NCI-H187 (cell line): Measurements from ENCODE around the gene BCAS1.
"Not testable (repeated sequence)": the region's sequence is repeated elsewhere in the genome, so short reads cannot be mapped to it uniquely, and the experiment has no call there.

Experiments
- DNase-seq, 2 experiments: peaks; one replicate each; lab custom pipeline; 2025; lab: John Stamatoyannopoulos, UW

BCAS1 gene

GRCh38 chr20:54017846-54018245 lies 52.5 kb downstream of the BCAS1 start:
- DNase-seq: no peak

- no peak for DNase-seq
These were observed 54.9 kb downstream of the BCAS1 start for GRCh38 chr20:54015496-54015895.

- no peak for DNase-seq
These were observed 56.0 kb downstream of the BCAS1 start for GRCh38 chr20:54014293-54014926.

DNA sequence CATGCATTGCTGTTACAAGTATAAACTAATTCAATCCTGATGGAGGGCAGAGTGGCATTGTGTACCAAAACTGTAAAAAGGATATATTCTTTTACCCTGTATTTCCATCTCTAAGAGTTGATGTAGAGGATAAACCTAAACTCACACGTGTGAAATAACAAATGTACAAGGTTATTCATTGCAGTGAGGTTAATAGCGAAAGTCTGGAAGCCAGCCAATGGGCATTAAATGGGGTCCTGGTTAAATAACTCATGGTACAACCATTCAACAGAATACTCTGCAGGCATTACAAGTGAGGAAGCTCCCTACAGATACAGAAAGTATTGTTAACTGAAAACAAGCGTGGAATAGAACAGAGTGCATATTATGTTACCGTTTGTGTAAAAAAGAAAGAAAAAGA lies 56.9 kb downstream of the BCAS1 start:
- DNase-seq: no peak

GRCh38 chr20:54011346-54011745 lies 59.0 kb downstream of the BCAS1 start:
- DNase-seq: no peak

DNA sequence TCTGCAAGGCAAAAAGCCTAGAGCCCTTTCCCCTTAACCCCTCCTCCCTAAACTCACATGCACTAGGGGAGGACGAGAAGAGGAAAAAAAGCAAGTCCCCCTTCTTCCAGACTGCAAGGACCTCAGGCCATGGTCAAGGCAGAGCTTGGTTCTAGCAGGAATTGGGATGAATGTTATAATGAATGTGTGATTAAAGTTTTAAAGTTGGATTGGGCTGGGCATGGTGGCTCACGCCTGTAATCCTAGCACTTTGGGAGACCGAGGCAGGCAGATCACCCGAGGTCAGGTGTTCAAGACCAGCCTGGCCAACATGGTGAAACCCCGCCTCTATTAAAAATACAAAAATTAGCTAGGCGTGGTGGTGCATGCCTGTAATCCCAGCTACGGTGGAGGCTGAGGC lies 64.2 kb downstream of the BCAS1 start:
- not testable (repeated sequence) for DNase-seq

- DNase-seq: no peak
These were observed 64.9 kb downstream of the BCAS1 start for GRCh38 chr20:54005524-54005923.

DNA sequence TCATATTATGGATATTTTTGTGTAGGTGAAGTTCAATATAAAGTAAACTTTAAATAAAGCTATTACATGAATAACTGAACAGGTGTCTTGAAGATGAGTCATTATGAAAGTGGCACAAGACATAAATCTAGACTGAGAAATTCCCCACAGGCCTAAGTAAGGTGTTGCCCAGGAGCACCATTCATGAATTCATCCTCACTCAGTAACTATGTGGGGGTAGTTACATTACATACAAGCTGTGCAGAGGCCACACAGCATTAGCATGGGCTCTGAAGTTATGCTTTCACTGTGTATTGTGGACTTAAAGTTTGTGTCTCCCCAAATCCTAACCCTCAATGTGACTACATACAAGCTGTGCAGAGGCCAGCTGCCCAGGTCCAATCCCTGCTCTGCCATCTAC lies 65.9 kb downstream of the BCAS1 start:
- no peak for DNase-seq

GRCh38 chr20:54002741-54003140 lies 67.7 kb downstream of the BCAS1 start:
- DNase-seq: no peak

GRCh38 chr20:54002056-54002575 lies 68.3 kb downstream of the BCAS1 start:
- DNase-seq: no peak

- DNase-seq: no peak
These were observed 69.5 kb downstream of the BCAS1 start for GRCh38 chr20:54000914-54001313.

DNA sequence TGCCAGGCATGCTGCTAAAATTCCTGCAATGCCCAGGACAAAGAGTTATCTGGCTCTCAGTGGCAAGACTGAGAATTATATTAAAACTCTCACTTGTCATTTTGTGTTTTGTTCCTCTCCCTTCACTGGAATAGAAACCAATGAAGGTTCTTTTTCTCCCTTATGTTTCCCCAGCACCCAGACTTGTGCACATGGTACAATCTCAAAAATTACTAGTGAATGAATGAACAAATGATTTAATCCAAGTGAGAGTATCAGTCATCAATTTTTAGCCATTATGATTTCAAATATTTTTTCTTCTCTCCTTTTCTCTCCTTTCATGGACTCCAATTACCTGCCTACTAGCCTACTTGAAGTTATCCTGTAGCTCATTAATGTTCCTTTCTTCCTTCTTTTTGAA lies 70.1 kb downstream of the BCAS1 start:
- DNase-seq: no peak

DNA sequence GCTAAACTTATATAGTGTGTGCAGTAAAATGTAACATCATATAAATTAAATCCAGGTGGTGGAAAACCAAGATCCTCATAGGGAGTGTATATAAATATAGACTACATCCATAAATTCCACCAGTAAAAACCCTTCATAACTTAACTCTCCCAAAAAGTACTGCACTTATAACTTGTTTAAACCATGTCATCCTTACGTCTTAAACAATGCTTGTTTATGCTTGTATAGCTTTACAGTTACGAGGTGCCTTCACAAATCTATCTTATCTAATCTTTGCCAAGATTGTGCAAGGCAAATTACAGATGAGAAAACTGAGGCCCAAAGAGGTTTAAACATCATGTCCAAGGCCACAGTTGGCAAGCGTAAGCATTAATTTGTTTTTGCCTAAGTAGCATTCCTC lies 71.3 kb downstream of the BCAS1 start:
- no peak for DNase-seq

- DNase-seq: no peak
These were observed 73.6 kb downstream of the BCAS1 start for GRCh38 chr20:53996584-53997486.

DNA sequence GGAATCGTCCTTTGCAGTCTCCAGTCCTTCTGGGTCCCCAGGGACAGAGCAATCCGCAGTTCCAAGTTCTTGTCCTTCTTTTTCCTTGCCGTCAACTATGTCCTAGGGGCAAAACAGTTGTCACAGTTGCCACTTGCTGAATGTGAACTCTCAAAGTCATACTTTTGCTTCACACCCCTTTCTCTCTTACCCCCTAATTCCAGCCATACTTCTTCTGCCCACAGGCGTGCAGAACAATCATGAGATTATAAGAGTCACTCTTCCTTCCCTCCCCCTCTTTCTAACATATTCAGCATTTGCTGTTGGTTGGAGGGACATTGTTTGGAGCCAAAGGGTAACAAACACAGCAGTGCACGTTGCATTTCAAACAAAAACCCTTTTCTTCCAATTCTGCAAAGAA lies 74.4 kb downstream of the BCAS1 start:
- no peak for DNase-seq

- no peak for DNase-seq
These were observed 76.3 kb downstream of the BCAS1 start for GRCh38 chr20:53994088-53994487.

- DNase-seq: no peak
These were observed 77.1 kb downstream of the BCAS1 start for GRCh38 chr20:53993310-53993709.

- no peak for DNase-seq
These were observed 79.5 kb downstream of the BCAS1 start for GRCh38 chr20:53990768-53991450.

DNA sequence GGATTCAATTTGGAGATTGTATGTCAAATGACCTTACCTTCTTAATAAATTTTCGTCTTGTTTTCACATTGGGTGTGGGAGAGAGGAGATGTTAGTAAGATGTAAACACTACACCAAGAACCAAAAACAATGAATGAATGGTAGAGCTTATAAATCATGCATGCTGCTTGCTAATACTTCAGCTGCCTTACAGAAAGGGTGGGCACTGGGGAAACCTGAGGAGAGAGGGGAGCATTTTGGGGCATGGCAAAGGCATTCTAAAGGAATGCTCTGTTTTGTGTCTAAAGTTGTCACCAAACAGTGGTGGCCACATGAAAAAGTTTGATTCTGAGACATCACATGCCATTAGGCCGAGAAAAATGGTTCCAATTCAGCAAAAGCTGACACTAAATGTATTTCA lies 80.4 kb downstream of the BCAS1 start:
- no peak for DNase-seq

- no peak for DNase-seq
These were observed 81.0 kb downstream of the BCAS1 start for GRCh38 chr20:53989401-53989800.

DNA sequence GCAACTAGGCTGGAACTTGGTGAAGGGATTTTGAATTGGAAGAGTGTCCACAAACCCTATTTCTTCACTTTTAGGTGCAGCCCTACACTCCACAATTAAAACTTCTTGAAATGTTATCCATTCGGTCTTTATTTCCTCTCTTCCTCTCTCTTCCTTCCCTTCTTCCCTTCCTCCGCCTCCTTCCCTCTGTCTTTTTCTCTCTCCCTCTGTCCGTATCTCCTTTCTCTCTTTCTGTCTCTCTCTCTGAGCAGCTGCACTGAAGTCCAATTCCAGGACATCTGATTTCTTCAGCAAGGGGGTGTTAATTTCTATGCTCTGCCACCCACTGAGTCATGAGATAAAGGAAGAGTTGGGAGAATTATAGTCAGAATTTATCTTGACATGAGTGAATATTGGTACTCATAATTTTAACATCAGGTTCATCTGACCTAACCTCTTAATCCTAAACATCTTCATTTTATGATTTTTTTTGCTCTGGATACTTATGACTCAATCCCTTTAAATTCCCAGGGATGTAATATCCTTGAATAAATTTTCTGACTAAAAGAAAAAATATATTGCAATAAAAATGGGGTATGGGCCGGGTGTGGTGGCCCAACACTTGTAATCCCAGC lies 84.2 kb downstream of the BCAS1 start:
- DNase-seq: no peak

DNA sequence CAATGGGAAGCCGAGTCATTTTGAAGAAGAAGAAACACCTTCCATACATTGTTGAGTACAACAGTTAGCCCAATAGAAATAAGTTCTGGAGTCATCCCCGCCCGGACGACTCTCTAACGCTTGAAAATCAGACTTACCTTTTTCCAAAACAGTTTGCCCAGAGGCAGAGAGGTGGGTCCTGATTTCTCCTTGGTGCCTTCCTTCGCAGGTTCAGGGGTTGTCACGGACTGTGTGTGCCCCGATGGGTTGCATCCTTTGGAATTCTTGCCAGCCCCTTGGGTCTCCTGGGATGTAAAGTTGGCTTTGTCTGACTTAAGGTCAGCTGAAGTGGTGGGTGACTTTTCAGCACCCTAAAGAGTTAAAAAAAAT lies 85.3 kb downstream of the BCAS1 start:
- DNase-seq: no peak
